Kidney glomerular epithelial cell (primary cell): ENCODE results near the gene KLHL10.
"Not testable (repeated sequence)": the region's sequence is repeated elsewhere in the genome, so short reads cannot be mapped to it uniquely, and the experiment has no call there.

ENCODE experiments used
- DNase-seq: peaks from one replicate; lab custom pipeline; 2025; lab: John Stamatoyannopoulos, UW

Gene KLHL10

GRCh38 chr17:41813152-41813680 lies 24.4 kb upstream of the KLHL10 start:
- DNase-seq: no peak

- no peak for DNase-seq
Observed at GRCh38 chr17:41813699-41814124, 23.9 kb upstream of the KLHL10 start.

- peak; percentile 26 for DNase-seq
Observed at GRCh38 chr17:41814195-41814594, 23.4 kb upstream of the KLHL10 start.

GRCh38 chr17:41816637-41817320 lies 20.8 kb upstream of the KLHL10 start:
- no peak for DNase-seq

- DNase-seq: no peak
Observed at GRCh38 chr17:41818024-41818423, 19.6 kb upstream of the KLHL10 start.

GRCh38 chr17:41821776-41822175 lies 15.8 kb upstream of the KLHL10 start:
- DNase-seq: no peak

- no peak for DNase-seq
Observed at GRCh38 chr17:41822216-41823140, 15.1 kb upstream of the KLHL10 start.

GRCh38 chr17:41823141-41823524 lies 14.5 kb upstream of the KLHL10 start:
- DNase-seq: no peak

GRCh38 chr17:41823580-41823979 lies 14.0 kb upstream of the KLHL10 start:
- no peak for DNase-seq

GRCh38 chr17:41824086-41824485 lies 13.5 kb upstream of the KLHL10 start:
- no peak for DNase-seq

- DNase-seq: no peak
Observed at GRCh38 chr17:41825175-41825845, 12.3 kb upstream of the KLHL10 start.

GRCh38 chr17:41829961-41830360 lies 7.7 kb upstream of the KLHL10 start:
- not testable (repeated sequence) for DNase-seq

GRCh38 chr17:41835214-41835799 lies 2.3 kb upstream of the KLHL10 start:
- DNase-seq: no peak

GRCh38 chr17:41835800-41836549 lies 1.6 kb upstream of the KLHL10 start, which contains the start of gene NT5C3B:
Gene NT5C3B, minus strand, starts transcription at chr17:41836232. Its CDS starts 39 bp downstream, at chr17:41836193.
- DNase-seq: peak; percentile 29

- no peak for DNase-seq
Observed at GRCh38 chr17:41836550-41837196, 952 bp upstream of the KLHL10 start.

- DNase-seq: not testable (repeated sequence)
Observed at GRCh38 chr17:41839448-41839847, 1.8 kb downstream of the KLHL10 start.

GRCh38 chr17:41840781-41841180 lies 3.2 kb downstream of the KLHL10 start:
- DNase-seq: not testable (repeated sequence)

- no peak for DNase-seq
Observed at GRCh38 chr17:41844971-41845370, 7.3 kb downstream of the KLHL10 start.

- no peak for DNase-seq
Observed at GRCh38 chr17:41848788-41849187, 11.2 kb downstream of the KLHL10 start.

- DNase-seq: no peak
Observed at GRCh38 chr17:41849251-41849990, 11.8 kb downstream of the KLHL10 start.
